ENCODE results near the gene PDE4D. TPM values are rescaled to one million over a fixed set of nuclear protein-coding genes. Genes with fewer than 3 reads are reported as not detected.

The PDE4D gene
- total and polyA plus RNA-seq, 2 donors (not counting 3 experiments of a cell fraction or from before 2014, with no cell fraction given): 34.5 to 51.2 TPM

- DNase-seq (ENCODE audit: low read depth, low spot score): no peak
- Histone ChIP-seq H3K9ac (replicated peaks; ENCODE audit: extremely low read depth, insufficient read depth, low read length) (no peak overlapping the region), H3K4me3 (replicated peaks in 1 of 3; ENCODE audit: insufficient read depth in 1 of 3, low read depth in 1 of 3, low read length in 3 of 3) (no peak overlapping the region), H3K79me2 (ENCODE audit: control insufficient read depth, insufficient read depth, low read length) (no peaks in the 10 kb centered on the region), H3K9me1 (replicated peaks; ENCODE audit: control insufficient read depth, extremely low read depth, insufficient read depth, low read length) (no peaks in the 10 kb centered on the region), H3K4me2 (ENCODE audit: insufficient read depth, low read length) (no peak overlapping the region), H3K36me3 (ENCODE audit: control insufficient read depth in 2 of 2, extremely low read depth in 1 of 2, insufficient read depth in 2 of 2, low read length in 2 of 2) (no peaks in the 10 kb centered on the region), H3K27me3 (ENCODE audit: control insufficient read depth in 2 of 2, insufficient read depth in 2 of 2, low read length in 2 of 2) (no peaks in the 10 kb centered on the region), H4K20me1 (replicated peaks; ENCODE audit: control insufficient read depth, extremely low read depth, insufficient read depth, low read length) (no peaks in the 10 kb centered on the region), H3K4me1 (ENCODE audit: control insufficient read depth, extremely low read depth, insufficient read depth, low read length) (no peaks in the 10 kb centered on the region), H3K27ac (ENCODE audit: insufficient read depth, low read depth, low read length) (no peak overlapping the region), H3K9me3 (replicated peaks; ENCODE audit: control insufficient read depth, insufficient read depth, low read length) (no peaks in the 10 kb centered on the region), H2AFZ (ENCODE audit: low read depth, low read length) (no peak overlapping the region)
- FAIRE-seq: no peak
- no TSS peak for BruUV-seq (replicated peaks)
- dilution Hi-C loops (cut with MboI; ENCODE audit: extremely low pct_ligation_motif_present, low sequenced_read_pairs) (no loop called here), intact Hi-C loops (cut with micrococcal nuclease) (no loop called here)
- POLR2A ChIA-PET: no interaction called here
- TF ChIP-seq JUN (IDR thresholded peaks at IDR 0.05; ENCODE audit: borderline replicate concordance, insufficient read depth, insufficient read length, low read depth) (no peak), GATA2 (IDR thresholded peaks at IDR 0.05; ENCODE audit: insufficient read depth, insufficient read length, low read depth, low read length) (no peak), FOS (IDR thresholded peaks at IDR 0.05; ENCODE audit: borderline replicate concordance, insufficient read depth, low read length) (no peak), POLR2A (IDR thresholded peaks at IDR 0.05; ENCODE audit: low read depth, low read length) (no peak), MYC (IDR thresholded peaks at IDR 0.05; ENCODE audit: low read depth, low read length) (no peak), CTCF (IDR thresholded peaks at IDR 0.05; ENCODE audit: extremely low read depth in 1 of 2, insufficient read depth in 1 of 2, low read depth in 1 of 2, low read length in 2 of 2) (no peak)
- TF ChIP-seq, protein P1, sequence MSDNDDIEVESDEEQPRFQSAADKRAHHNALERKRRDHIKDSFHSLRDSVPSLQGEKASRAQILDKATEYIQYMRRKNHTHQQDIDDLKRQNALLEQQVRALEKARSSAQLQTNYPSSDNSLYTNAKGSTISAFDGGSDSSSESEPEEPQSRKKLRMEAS (IDR thresholded peaks at IDR 0.05; ENCODE audit: insufficient read depth, insufficient read length): no peak
- CTCF ChIA-PET: no interaction called here
Observed at GRCh38 chr5:59460368-59461153, 433.0 kb downstream of the PDE4D start.

Data from endothelial cell of umbilical vein (primary cell).